HG02678 (cell line): ENCODE measurements around the gene EEPD1.

ENCODE experiments used
- ATAC-seq: cut with Tn5 transposase; IDR thresholded peaks from one replicate; pipeline ENCODE4 v1.9.1; 2021; ENCODE audit warnings: mild to moderate bottlenecking, moderate library complexity; ENCODE audit not compliant: unreplicated experiment

The EEPD1 gene

GRCh38 chr7:36154255-36155212, 1.5 kb downstream of the EEPD1 start:
- no peak for ATAC-seq

DNA sequence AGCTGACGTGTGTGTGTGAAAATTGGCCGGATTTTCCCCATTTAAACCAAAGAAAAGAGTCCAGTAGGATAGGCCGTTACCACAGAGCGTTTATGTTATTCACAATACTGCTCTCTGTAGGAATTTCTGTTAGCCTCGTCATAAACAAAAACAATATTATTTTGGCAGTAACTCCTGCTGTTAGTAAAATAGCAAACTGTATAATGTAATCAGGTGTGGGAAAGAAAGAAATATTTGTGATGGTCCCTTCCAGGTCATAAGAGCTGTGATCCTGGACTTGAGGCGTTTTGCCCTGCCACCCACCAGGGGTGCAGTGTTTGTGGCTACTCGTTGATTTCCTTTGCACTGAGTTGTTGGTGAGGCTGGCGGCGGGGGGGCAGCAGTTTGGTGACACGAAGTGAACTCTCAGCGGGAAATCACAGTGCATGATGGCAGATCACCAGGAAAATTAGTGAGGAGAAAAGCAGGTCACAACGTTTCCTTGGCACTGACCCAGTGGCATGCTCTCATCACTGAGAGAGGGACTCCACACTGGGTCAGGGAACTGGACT, 2.8 kb downstream of the EEPD1 start:
- no peak for ATAC-seq

GRCh38 chr7:36157527-36158320, 4.7 kb downstream of the EEPD1 start:
- no peak for ATAC-seq

GRCh38 chr7:36158321-36158605, 5.2 kb downstream of the EEPD1 start:
- no peak for ATAC-seq

DNA sequence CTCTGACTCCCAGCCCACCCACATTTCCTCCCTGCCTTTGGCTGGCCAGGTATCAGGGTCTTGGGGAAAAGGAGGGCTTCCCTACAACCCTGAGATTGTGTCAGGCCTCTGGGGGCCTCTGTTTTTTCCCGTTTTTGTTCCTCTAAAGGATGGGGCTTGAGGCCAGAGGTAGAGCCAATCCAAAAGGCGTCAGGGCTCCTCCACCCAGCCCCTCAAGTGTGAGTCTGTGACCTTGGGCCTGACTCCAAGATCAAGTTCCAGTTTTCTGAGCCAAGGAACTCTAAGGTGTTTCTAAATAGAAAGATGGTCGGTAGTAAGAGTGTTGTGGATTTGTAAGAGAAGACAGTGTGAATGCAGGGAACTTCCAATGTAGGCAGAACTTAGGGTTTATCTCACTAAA, 6.6 kb downstream of the EEPD1 start:
- no peak for ATAC-seq

DNA sequence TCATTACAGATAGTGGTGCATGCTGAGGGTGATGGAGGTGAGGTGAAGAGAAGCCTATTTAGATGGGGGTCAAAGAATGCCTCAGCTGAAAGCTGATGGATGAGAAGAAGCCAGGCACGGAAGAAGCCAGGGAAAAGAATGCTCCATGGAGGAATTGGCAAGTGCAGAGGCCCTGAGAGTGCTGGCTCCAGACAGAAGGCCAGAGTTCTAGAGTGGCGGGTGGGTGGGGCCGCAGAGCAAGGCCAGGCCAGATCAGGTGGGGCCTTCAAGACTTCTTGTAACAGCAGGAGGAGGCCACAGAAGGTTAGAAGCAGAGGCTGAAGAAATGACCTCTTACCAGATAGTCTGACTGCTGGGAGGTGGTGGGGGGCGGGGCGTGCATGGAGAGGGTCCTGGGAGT, 7.3 kb downstream of the EEPD1 start:
- no peak for ATAC-seq

DNA sequence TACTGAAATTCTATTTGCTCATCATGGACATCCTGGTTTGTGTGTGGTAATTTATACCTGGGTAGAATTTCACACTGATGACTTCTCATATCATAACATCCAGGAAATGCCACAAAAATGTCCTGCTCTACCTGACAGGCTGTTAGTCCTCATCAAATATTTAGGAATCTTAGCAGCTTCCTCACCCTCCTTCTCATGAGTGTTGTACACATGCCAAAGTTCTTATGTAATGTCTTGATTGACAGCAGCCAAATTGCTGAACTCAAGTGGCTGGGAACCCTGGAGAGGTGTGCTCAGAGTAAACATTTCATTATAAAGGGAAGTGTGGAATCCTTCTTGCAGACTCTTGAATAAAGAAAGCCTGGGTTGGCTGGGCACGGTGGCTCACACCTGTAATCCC, 8.9 kb downstream of the EEPD1 start:
- no peak for ATAC-seq

- ATAC-seq, result no peak
Observed at GRCh38 chr7:36165059-36165458, 12.0 kb downstream of the EEPD1 start.

- ATAC-seq, result no peak
Observed at GRCh38 chr7:36165802-36166201, 12.7 kb downstream of the EEPD1 start.

DNA sequence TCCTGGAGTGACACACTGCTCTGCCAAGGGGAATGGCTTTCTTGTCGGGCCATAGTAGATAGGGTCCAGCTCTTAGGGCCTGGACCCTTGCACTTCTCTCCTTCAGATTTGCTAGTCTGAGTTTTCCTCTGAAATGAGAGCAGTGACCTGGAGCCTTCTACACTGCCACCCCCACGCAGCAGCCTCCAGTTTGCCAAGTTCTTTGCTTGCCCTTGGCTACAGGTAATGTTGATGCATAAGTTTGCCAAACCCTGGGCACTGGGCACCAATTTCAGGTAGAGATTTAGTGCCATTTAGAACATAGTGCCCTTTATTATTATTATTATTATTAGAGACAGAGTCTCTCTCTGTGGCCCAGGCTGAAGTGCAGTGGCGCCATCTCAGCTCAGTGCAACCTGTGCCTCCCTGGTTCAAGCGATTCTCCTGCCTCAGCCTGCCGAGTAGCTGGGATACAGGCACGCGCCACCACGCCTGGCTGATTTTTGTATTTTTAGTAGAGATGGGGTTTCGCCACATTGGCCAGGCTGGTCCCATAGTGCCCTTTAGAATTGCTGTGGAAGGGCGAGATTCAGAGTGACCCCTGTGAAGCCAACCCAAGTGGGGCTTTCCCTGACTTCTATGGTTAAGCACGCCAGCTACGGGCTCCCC, 14.5 kb downstream of the EEPD1 start:
- no peak for ATAC-seq

GRCh38 chr7:36171503-36171902, 18.4 kb downstream of the EEPD1 start:
- no peak for ATAC-seq

GRCh38 chr7:36175886-36176285, 22.8 kb downstream of the EEPD1 start:
- no peak for ATAC-seq

- ATAC-seq, result no peak
Observed at GRCh38 chr7:36176697-36177096, 23.6 kb downstream of the EEPD1 start.

DNA sequence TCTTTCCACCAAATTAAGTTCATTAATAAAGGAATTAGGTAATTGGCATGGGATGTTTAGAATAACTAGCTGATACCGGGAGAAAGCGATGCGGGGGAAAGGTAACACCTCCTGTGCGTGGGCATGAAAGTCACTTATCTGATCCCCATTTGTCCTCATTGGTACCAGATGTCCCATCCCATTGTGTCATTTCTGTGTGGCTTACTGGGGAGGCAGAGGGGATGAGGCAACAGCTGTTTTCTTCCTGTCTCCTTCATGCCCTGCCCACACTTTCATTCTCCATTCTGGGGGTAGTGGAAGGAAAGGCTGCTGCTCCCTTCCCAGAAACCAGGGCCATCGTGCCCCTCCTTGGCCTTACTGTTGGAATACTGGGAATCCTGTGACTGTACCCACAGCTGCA, 27.1 kb downstream of the EEPD1 start:
- no peak for ATAC-seq

GRCh38 chr7:36181668-36182067, 28.6 kb downstream of the EEPD1 start:
- no peak for ATAC-seq

DNA sequence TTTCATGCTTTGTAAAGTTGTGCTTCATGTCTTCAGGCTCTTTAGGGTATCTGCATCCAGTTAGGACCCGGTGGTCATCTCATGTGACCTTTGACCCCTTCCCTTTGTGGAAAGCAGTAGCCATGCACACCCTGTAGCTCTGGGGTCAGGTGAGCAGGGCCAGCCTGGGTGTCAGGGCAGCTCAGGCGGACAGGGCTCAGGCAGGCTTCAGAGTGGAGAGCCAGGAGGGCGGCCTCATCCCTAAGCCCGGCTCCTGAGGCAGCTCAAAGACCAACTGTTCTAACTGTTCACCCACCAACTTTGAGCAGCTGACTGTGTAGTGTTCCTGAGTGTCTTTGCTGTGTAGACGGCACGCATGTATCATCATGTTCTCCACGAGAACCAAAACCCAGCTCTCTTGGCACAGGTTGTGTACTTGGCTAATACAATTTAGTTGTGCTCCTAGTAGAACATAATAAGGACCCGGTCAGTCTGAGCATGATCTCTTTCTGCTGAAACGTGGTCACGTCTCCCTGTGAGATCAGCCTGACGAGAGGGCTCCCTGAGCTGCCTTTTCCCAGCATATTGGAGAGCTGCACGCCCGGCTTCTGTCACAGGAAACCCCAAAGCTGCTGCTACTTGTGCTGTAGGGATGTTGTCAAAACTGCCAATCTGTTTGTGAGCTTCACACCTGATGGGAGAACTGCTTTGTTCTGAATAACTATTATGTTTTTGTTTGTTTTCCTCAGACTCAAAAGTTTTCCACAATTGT, 30.0 kb downstream of the EEPD1 start:
- no peak for ATAC-seq

DNA sequence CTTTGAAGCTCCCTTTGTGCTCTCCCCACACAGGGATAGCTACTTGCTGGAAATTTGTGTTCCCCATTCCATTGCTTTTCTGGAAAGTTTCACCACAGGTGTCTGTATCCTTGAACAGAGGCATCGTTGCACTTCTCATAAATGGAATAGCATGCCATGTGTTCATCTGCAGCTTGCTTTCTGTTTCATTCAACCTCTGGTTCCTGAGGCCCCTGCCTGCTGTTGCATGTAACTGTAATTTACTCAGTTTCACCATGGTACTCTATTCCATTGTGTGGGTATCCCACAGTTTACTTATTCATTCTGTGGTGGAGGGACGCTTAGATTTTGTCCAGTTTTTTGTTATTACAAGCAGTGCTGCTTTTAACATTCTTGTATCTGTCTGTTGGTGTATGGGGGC, 32.0 kb downstream of the EEPD1 start:
- no peak for ATAC-seq

GRCh38 chr7:36185756-36186155, 32.7 kb downstream of the EEPD1 start:
- no peak for ATAC-seq

DNA sequence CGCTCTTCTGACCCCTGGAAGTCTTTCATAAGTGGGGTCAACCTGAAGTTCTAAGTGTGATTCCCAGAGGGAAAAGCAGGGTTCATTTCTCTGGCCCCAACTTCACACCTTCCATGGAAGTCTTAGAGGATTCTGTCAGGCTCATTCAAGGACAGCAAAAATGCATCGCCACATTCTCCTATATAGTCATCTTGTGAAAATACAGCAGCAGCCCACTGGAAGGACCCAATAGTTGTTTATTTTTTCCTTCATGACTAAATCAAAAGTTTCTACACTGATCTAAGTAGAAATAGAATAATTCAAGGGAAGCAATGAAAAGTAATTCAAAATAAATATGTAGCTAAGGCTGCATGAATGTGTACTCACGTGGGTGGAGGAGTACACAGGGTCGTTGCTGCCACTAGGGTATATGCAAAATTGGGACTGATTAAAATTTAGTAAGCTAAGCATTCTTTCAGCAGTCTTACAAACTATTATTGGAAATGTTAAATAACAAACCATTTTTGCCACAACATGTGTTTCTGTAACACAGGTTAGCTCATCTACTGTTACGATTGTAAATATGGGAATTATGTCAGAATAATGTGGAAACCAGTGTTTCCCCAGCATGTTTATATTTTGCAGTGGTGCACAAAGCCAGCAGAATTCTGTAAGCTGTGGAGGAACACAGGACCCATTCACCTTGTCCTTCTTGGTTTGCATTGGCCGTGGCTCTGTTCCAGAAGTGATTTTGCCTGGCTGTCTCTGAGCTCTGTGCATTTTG, 33.5 kb downstream of the EEPD1 start:
- ATAC-seq, result no peak

DNA sequence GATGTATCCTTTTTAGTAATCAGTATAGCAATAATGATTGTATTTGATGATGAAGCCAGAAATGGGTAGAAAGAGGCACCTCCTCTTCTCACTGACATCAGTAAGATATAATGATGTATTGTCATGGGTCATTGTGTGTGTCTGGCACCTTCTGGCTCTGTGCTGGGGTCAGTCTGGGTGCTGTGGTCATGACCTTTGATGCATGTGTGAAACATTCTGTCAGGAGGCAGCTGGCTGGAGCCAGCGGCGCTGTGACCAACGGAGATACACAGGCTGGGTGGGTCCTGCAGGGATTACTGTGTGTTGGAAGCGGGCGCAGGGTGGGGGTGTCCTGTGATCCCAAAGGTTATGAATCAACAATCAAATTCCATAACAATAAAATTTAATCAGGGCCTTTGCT, 35.2 kb downstream of the EEPD1 start:
- ATAC-seq, result no peak
